NB4 (cell line): ENCODE measurements around the gene PPL.

Source experiments
- DNase-seq: peaks from one replicate; pipeline ENCODE4 v3.0.0; 2010; ENCODE audit warnings: low read depth
- H3K4me3 ChIP-seq: one replicate; pipeline ENCODE4 v1.5.1; 2011; ENCODE audit warnings: mild to moderate bottlenecking, low read depth, low read length, moderate library complexity
- CTCF ChIP-seq: IDR thresholded peaks from one replicate; pipeline ENCODE4 v1.5.1; 2012; ENCODE audit warnings: low read depth, low read length
- MAX ChIP-seq: IDR thresholded peaks from 2 replicates; pipeline ENCODE4 v1.6.1; 2011; ENCODE audit warnings: low read depth, low read length
- MYC ChIP-seq: IDR thresholded peaks from 2 replicates; pipeline ENCODE4 v1.6.1; 2011; ENCODE audit warnings: low read depth, low read length
- POLR2A ChIP-seq: IDR thresholded peaks from 2 replicates; pipeline ENCODE4 v1.6.1; 2011; ENCODE audit warnings: mild to moderate bottlenecking; ENCODE audit not compliant: insufficient read length; ENCODE audit errors: extremely low read depth

Gene PPL

GRCh38 chr16:4883501-4883900 lies 53.4 kb downstream of the PPL start:
- no peak overlapping the region for H3K4me3 ChIP-seq
- no peak for TF ChIP-seq MAX
- no peak for TF ChIP-seq POLR2A
- TF ChIP-seq MYC: no peak
- TF ChIP-seq CTCF: no peak
- DNase-seq: no peak

- no peak overlapping the region for H3K4me3 ChIP-seq
- no peak for DNase-seq
- TF ChIP-seq MAX (no peak), POLR2A (no peak), CTCF (no peak), MYC (no peak)
Measured at GRCh38 chr16:4882633-4883285, 54.2 kb downstream of the PPL start.

- no peak for TF ChIP-seq MAX
- no peak for TF ChIP-seq CTCF
- TF ChIP-seq POLR2A: no peak
- TF ChIP-seq MYC: no peak
- no peak for DNase-seq
- H3K4me3 ChIP-seq: no peak overlapping the region
Measured at GRCh38 chr16:4882000-4882632, 54.8 kb downstream of the PPL start.

- TF ChIP-seq CTCF (no peak), MYC (no peak)
- no peak overlapping the region for H3K4me3 ChIP-seq
- no peak for DNase-seq
Measured at GRCh38 chr16:4880006-4880580, 56.9 kb downstream of the PPL start.

GRCh38 chr16:4879049-4879448 lies 57.9 kb downstream of the PPL start:
- no peak overlapping the region for H3K4me3 ChIP-seq
- no peak for TF ChIP-seq POLR2A
- no peak for TF ChIP-seq CTCF
- TF ChIP-seq MYC: no peak
- no peak for TF ChIP-seq MAX

GRCh38 chr16:4877380-4877685 lies 59.6 kb downstream of the PPL start:
- H3K4me3 ChIP-seq: no peak overlapping the region
- TF ChIP-seq MYC (no peak), POLR2A (no peak), MAX (no peak), CTCF (no peak)
- DNase-seq: no peak

More at GRCh38 chr16:4879049-4879448, 57.9 kb downstream of the PPL start:
- DNase-seq: no peak
